ENCODE results near the gene TSHZ3.

The TSHZ3 gene

GRCh38 chr19:31316201-31316951 is 32.9 kb downstream of the TSHZ3 start:
- Mint-ChIP-seq H3K27me3 (peaks cover 2% of the 10 kb centered on the region), H3K27ac (no peak overlapping the region), H3K9me3 (no peaks in the 10 kb centered on the region), H3K36me3 (ENCODE audit: low read depth) (no peaks in the 10 kb centered on the region), H3K4me3 (no peak overlapping the region), H3K4me1 (peaks cover 8% of the 10 kb centered on the region)
- ATAC-seq, result no peak
- DNase-seq, result no peak

GRCh38 chr19:31315652-31316051 is 33.6 kb downstream of the TSHZ3 start:
- peaks cover 3% of the 10 kb centered on the region for H3K27me3 Mint-ChIP-seq
- H3K4me3 Mint-ChIP-seq, result no peak overlapping the region
- no peaks in the 10 kb centered on the region for H3K9me3 Mint-ChIP-seq
- no peak for ATAC-seq
- H3K27ac Mint-ChIP-seq, result no peak overlapping the region
- DNase-seq, result no peak
- peaks cover 9% of the 10 kb centered on the region for H3K4me1 Mint-ChIP-seq
- H3K36me3 Mint-ChIP-seq (ENCODE audit: low read depth), result no peaks in the 10 kb centered on the region

GRCh38 chr19:31314849-31315629 is 34.2 kb downstream of the TSHZ3 start:
- no peak for DNase-seq
- H3K9me3 Mint-ChIP-seq, result no peaks in the 10 kb centered on the region

GRCh38 chr19:31314156-31314555 is 35.1 kb downstream of the TSHZ3 start:
- ATAC-seq (no peak), DNase-seq (no peak)
- no peak overlapping the region for H3K27ac Mint-ChIP-seq
- no peak overlapping the region for H3K4me3 Mint-ChIP-seq
- no peaks in the 10 kb centered on the region for H3K9me3 Mint-ChIP-seq
- H3K36me3 Mint-ChIP-seq (ENCODE audit: low read depth), result no peaks in the 10 kb centered on the region
- H3K27me3 Mint-ChIP-seq, result peaks cover 3% of the 10 kb centered on the region
- peaks cover 9% of the 10 kb centered on the region for H3K4me1 Mint-ChIP-seq

More at GRCh38 chr19:31314849-31315629, 34.2 kb downstream of the TSHZ3 start:
- no peak overlapping the region for H3K4me3 Mint-ChIP-seq
- no peaks in the 10 kb centered on the region for H3K36me3 Mint-ChIP-seq (ENCODE audit: low read depth)
- H3K4me1 Mint-ChIP-seq, result peaks cover 9% of the 10 kb centered on the region
- peaks cover 3% of the 10 kb centered on the region for H3K27me3 Mint-ChIP-seq
- no peak for ATAC-seq
- H3K27ac Mint-ChIP-seq, result no peak overlapping the region

- no peak overlapping the region for H3K27ac Mint-ChIP-seq
- H3K36me3 Mint-ChIP-seq (ENCODE audit: low read depth), result no peaks in the 10 kb centered on the region
- H3K4me1 Mint-ChIP-seq, result peaks cover 9% of the 10 kb centered on the region
- ATAC-seq (no peak), DNase-seq (no peak)
- no peaks in the 10 kb centered on the region for H3K9me3 Mint-ChIP-seq
- peaks cover 3% of the 10 kb centered on the region for H3K27me3 Mint-ChIP-seq
- H3K4me3 Mint-ChIP-seq, result no peak overlapping the region
Measured at GRCh38 chr19:31313291-31314030, 35.8 kb downstream of the TSHZ3 start.

- H3K4me3 Mint-ChIP-seq, result no peak overlapping the region
- no peaks in the 10 kb centered on the region for H3K9me3 Mint-ChIP-seq
Measured at GRCh38 chr19:31312677-31313244, 36.5 kb downstream of the TSHZ3 start.

GRCh38 chr19:31312009-31312676 is 37.1 kb downstream of the TSHZ3 start:
- no peak overlapping the region for H3K4me3 Mint-ChIP-seq
- no peaks in the 10 kb centered on the region for H3K9me3 Mint-ChIP-seq
- DNase-seq (peak; percentile 50), ATAC-seq (peak; percentile 80)
- H3K36me3 Mint-ChIP-seq (ENCODE audit: low read depth), result no peaks in the 10 kb centered on the region
- H3K27me3 Mint-ChIP-seq, result peaks cover 2% of the 10 kb centered on the region
- H3K27ac Mint-ChIP-seq, result no peak overlapping the region
- H3K4me1 Mint-ChIP-seq, result peaks cover 9% of the 10 kb centered on the region

More at GRCh38 chr19:31312677-31313244, 36.5 kb downstream of the TSHZ3 start:
- H3K36me3 Mint-ChIP-seq (ENCODE audit: low read depth), result no peaks in the 10 kb centered on the region
- peaks cover 3% of the 10 kb centered on the region for H3K27me3 Mint-ChIP-seq
- no peak overlapping the region for H3K27ac Mint-ChIP-seq
- DNase-seq, result no peak
- no peak for ATAC-seq
- H3K4me1 Mint-ChIP-seq, result peaks cover 9% of the 10 kb centered on the region

GRCh38 chr19:31310432-31311133 is 38.7 kb downstream of the TSHZ3 start:
- no peak overlapping the region for H3K4me3 Mint-ChIP-seq
- ATAC-seq (no peak), DNase-seq (no peak)
- no peaks in the 10 kb centered on the region for H3K9me3 Mint-ChIP-seq
- peaks cover 9% of the 10 kb centered on the region for H3K4me1 Mint-ChIP-seq
- H3K36me3 Mint-ChIP-seq (ENCODE audit: low read depth), result no peaks in the 10 kb centered on the region
- no peak overlapping the region for H3K27ac Mint-ChIP-seq
- peaks cover 6% of the 10 kb centered on the region for H3K27me3 Mint-ChIP-seq

- no peaks in the 10 kb centered on the region for H3K9me3 Mint-ChIP-seq
- no peak for ATAC-seq
- no peak overlapping the region for H3K4me3 Mint-ChIP-seq
Measured at GRCh38 chr19:31308781-31309180, 40.5 kb downstream of the TSHZ3 start.

GRCh38 chr19:31307071-31307669 is 42.1 kb downstream of the TSHZ3 start:
- peaks cover 6% of the 10 kb centered on the region for H3K27me3 Mint-ChIP-seq
- H3K4me1 Mint-ChIP-seq, result peaks cover 6% of the 10 kb centered on the region
- H3K36me3 Mint-ChIP-seq (ENCODE audit: low read depth), result no peaks in the 10 kb centered on the region
- ATAC-seq (no peak), DNase-seq (no peak)
- H3K4me3 Mint-ChIP-seq, result no peak overlapping the region
- H3K9me3 Mint-ChIP-seq, result no peaks in the 10 kb centered on the region
- H3K27ac Mint-ChIP-seq, result no peak overlapping the region

More at GRCh38 chr19:31308781-31309180, 40.5 kb downstream of the TSHZ3 start:
- Mint-ChIP-seq H3K4me1 (peaks cover 9% of the 10 kb centered on the region), H3K36me3 (ENCODE audit: low read depth) (no peaks in the 10 kb centered on the region), H3K27me3 (peaks cover 6% of the 10 kb centered on the region), H3K27ac (no peak overlapping the region)
- DNase-seq, result no peak

- Mint-ChIP-seq H3K27ac (no peak overlapping the region), H3K9me3 (no peaks in the 10 kb centered on the region), H3K4me1 (no peaks in the 10 kb centered on the region), H3K27me3 (peaks cover 4% of the 10 kb centered on the region), H3K36me3 (ENCODE audit: low read depth) (no peaks in the 10 kb centered on the region), H3K4me3 (no peak overlapping the region)
- ATAC-seq (no peak), DNase-seq (no peak)
Measured at GRCh38 chr19:31306006-31306753, 43.1 kb downstream of the TSHZ3 start.

GRCh38 chr19:31304831-31305312 is 44.4 kb downstream of the TSHZ3 start:
- Mint-ChIP-seq H3K9me3 (no peaks in the 10 kb centered on the region), H3K27ac (no peak overlapping the region), H3K4me3 (no peak overlapping the region), H3K4me1 (no peaks in the 10 kb centered on the region), H3K36me3 (ENCODE audit: low read depth) (no peaks in the 10 kb centered on the region), H3K27me3 (peaks cover 4% of the 10 kb centered on the region)
- ATAC-seq (no peak), DNase-seq (no peak)

All from activated naive CD8-positive, alpha-beta T cell treated with anti-CD3 and anti-CD28 coated beads, Interleukin-2, amount 50 U/mL, for 24 hours (primary cell).